Measurements from ENCODE around the gene ADCK2.
"Not testable (repeated sequence)": the region's sequence is repeated elsewhere in the genome, so short reads cannot be mapped to it uniquely, and the experiment has no call there.

GRCh38 chr7:140712392-140712791, 39.6 kb downstream of the ADCK2 start:
- not testable (repeated sequence) for TF ChIP-seq CTCF (IDR thresholded peaks at IDR 0.05; ENCODE audit: low read depth, low read length); MAX (IDR thresholded peaks at IDR 0.05; ENCODE audit: low read depth, low read length); POLR2A (IDR thresholded peaks at IDR 0.05; ENCODE audit: extremely low read depth, insufficient read length); MYC (IDR thresholded peaks at IDR 0.05; ENCODE audit: low read depth, low read length)

All from NB4 (cell line).